Thoracic aorta (tissue), 2 donors: ENCODE measurements around the gene TIAM2. TPM values are rescaled to one million over a fixed set of nuclear protein-coding genes. Genes with fewer than 3 reads are reported as not detected.

Experiments
- ATAC-seq: fragments of 150-250 bp; one replicate; pipeline ENCODE4 v1.8.0; 2017; ENCODE audit warnings: low read depth; ENCODE audit not compliant: insufficient number of reproducible peaks, low FRiP score
- DNase-seq: peaks from one replicate; pipeline ENCODE4 v3.0.0-alpha.2; 2020; ENCODE audit warnings: low spot score
- H3K27ac ChIP-seq, 2 donors: fragments of 200-600 bp; sonication (generic); 1 replicate in 1 of 2; 2 replicates in 1 of 2; pipeline ENCODE4 v1.5.1; 2016; ENCODE audit warnings: mild to moderate bottlenecking in 2 of 2, moderate library complexity in 2 of 2
- H3K27me3 ChIP-seq: fragments of 200-600 bp; sonication (generic); replicated peaks from 2 replicates; pipeline ENCODE4 v1.6.0; 2016; ENCODE audit warnings: mild to moderate bottlenecking; ENCODE audit not compliant: insufficient read depth
- H3K36me3 ChIP-seq: fragments of 200-600 bp; sonication (generic); one replicate; pipeline ENCODE4 v1.5.1; 2016
- H3K4me1 ChIP-seq, 2 donors: fragments of 200-600 bp; sonication (generic); 1 replicate in 1 of 2; 2 replicates in 1 of 2; pipeline versions ENCODE4 v1.5.1 to v1.6.0; 2016; ENCODE audit warnings: low read depth in 2 of 2, mild to moderate bottlenecking in 1 of 2; ENCODE audit not compliant: control insufficient read depth in 1 of 2
- H3K4me3 ChIP-seq: fragments of 200-600 bp; sonication (generic); 2 replicates; pipeline ENCODE4 v1.5.1; 2016; ENCODE audit warnings: mild to moderate bottlenecking
- H3K9me3 ChIP-seq: fragments of 200-600 bp; sonication (generic); 2 replicates; pipeline ENCODE4 v1.5.1; 2016
- total RNA-seq, 2 donors: library from RNA; depleted of rRNA; stranded (reverse); fragments of >200 nt; gene quantifications; one replicate each; pipeline versions ENCODE4 v1.1.0 to v1.2.3, GENCODE V29; 2016
- TF ChIP-seq, protein P1 (sequence below): fragments of 200-600 bp; sonication (generic); IDR thresholded peaks from one replicate; pipeline ENCODE4 v1.5.1; 2019; ENCODE audit warnings: antibody characterized with exemption

TIAM2 gene
- total RNA-seq, 2 donors from 2014 or later, result 17.8 to 22.1 TPM

GRCh38 chr6:155106456-155107115 lies 111.5 kb downstream of the TIAM2 start:
- Histone ChIP-seq H3K36me3 (no peaks in the 10 kb centered on the region), H3K9me3 (no peaks in the 10 kb centered on the region), H3K27me3 (no peaks in the 10 kb centered on the region), H3K27ac (peak overlapping the region; percentile 53 to 78), H3K4me1 (peaks cover 3 to 25% of the 10 kb centered on the region in 2 donors), H3K4me3 (peak overlapping the region; percentile 19)
- TF ChIP-seq, protein P1, sequence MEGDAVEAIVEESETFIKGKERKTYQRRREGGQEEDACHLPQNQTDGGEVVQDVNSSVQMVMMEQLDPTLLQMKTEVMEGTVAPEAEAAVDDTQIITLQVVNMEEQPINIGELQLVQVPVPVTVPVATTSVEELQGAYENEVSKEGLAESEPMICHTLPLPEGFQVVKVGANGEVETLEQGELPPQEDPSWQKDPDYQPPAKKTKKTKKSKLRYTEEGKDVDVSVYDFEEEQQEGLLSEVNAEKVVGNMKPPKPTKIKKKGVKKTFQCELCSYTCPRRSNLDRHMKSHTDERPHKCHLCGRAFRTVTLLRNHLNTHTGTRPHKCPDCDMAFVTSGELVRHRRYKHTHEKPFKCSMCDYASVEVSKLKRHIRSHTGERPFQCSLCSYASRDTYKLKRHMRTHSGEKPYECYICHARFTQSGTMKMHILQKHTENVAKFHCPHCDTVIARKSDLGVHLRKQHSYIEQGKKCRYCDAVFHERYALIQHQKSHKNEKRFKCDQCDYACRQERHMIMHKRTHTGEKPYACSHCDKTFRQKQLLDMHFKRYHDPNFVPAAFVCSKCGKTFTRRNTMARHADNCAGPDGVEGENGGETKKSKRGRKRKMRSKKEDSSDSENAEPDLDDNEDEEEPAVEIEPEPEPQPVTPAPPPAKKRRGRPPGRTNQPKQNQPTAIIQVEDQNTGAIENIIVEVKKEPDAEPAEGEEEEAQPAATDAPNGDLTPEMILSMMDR, result no peak
- ATAC-seq, result no peak
- DNase-seq, result no peak

DNA sequence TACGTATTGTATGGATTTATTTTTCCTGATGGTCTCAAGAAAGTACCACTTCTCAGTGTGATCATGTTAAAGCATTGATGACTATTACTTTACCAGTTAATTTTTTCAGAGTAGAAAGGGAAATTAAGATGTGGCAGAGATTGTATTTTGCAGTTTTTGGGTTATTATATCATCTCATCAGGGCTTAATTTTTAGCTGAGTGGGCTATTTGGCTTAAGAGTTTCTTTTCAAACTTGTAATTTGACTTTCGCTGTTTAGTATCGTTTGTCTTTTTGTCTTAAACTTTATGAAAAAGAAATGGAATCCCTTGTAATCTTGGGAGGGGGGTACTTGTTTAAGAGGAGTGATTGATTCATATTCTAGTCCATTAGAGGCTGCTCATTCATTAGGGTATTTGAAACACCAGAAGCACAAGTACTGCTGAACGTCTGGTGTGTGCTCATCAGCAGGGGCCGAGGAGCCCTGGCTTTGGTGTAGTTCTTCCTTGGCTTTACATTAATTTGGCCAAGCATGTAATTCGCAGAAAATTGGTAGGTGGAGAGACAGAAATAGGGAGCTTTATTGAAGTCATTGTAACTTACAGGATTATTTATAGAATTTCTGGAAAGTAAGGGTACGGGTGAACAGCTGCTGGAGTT lies 112.4 kb downstream of the TIAM2 start:
- peak overlapping the region; percentile 19 for H3K4me3 ChIP-seq
- H3K4me1 ChIP-seq, result peaks cover 3 to 25% of the 10 kb centered on the region in 2 donors
- no peaks in the 10 kb centered on the region for H3K27me3 ChIP-seq
- TF ChIP-seq, protein P1, result no peak
- no peak overlapping the region for H3K27ac ChIP-seq
- DNase-seq, result no peak
- no peaks in the 10 kb centered on the region for H3K9me3 ChIP-seq
- H3K36me3 ChIP-seq, result no peaks in the 10 kb centered on the region
- no peak for ATAC-seq

DNA sequence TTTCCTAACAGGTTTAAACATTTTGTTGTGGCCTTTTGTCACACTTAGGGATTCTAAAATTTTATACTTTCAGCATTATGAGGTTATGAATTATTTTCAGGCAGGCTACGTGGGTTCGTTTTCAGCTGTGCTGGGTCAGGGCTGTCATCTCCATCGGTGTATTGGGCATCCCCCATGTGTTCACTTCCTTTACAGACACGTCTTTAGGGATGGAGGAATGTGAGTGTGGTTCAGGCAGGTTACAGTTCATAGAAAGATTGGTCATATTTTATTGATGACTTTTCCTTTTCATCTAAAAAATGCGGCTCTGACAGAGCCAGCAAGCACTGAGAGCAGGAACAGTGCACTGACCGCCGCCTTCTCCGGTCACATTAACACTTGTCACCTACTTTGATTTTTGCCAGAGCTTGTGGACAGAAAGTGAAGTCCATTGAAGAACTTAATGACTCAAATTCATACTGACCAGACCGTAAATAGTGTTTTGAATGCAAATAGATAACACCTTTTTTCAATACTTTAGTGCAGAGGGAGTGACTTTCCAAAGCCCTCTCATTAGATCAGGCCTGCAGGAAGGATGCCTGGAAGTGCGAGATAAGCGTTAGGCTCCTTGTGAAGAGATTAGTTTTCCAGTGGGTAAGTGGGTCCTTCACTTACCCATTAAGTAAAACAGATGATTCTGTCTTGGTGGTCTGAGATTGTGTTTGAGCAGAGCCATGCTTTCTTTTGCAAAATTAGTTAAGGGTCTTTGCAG lies 113.1 kb downstream of the TIAM2 start:
- H3K27ac ChIP-seq, result no peak overlapping the region
- peaks cover 3 to 24% of the 10 kb centered on the region in 2 donors for H3K4me1 ChIP-seq
- TF ChIP-seq, protein P1, result no peak
- H3K27me3 ChIP-seq, result no peaks in the 10 kb centered on the region
- no peaks in the 10 kb centered on the region for H3K9me3 ChIP-seq
- no peak overlapping the region for H3K4me3 ChIP-seq
- H3K36me3 ChIP-seq, result no peaks in the 10 kb centered on the region
- no peak for DNase-seq
- ATAC-seq, result no peak

DNA sequence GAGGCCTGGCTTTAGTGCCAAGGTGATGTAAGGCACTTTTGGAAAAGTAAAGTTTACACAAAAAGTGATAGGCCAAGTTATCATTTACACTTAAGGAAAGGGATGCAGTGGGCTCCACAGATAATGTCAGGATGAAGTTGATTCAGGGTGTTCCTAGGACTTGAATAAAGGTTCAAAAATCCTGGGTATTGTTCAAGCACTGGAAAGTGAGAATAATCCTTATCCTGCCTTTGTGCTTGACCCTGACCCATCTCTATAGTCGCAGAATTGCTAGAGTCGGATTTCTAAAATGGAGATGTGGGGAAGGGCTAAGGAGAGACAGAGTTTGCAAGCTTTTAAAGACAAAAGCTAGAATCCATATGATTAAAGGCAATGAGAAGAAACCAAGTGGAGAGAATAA lies 115.6 kb downstream of the TIAM2 start:
- DNase-seq (no peak), ATAC-seq (no peak)

More for the DNA sequence above, 115.6 kb downstream of the TIAM2 start:
- H3K27ac ChIP-seq, result no peak overlapping the region
- H3K9me3 ChIP-seq, result no peaks in the 10 kb centered on the region
- H3K36me3 ChIP-seq, result no peaks in the 10 kb centered on the region
- TF ChIP-seq, protein P1, result no peak
- H3K4me3 ChIP-seq, result no peak overlapping the region
- H3K4me1 ChIP-seq, result peaks cover 3 to 21% of the 10 kb centered on the region in 2 donors
- H3K27me3 ChIP-seq, result no peaks in the 10 kb centered on the region
